Epithelial cell of proximal tubule (primary cell): ENCODE measurements around the gene IGF1R. TPM values are rescaled to one million over a fixed set of nuclear protein-coding genes. Genes with fewer than 3 reads are reported as not detected.

Experiments
- DNase-seq: peaks from one replicate; pipeline ENCODE4 v3.0.0-alpha.2; 2011; ENCODE audit warnings: low read depth
- H3K4me3 ChIP-seq: 2 replicates; pipeline ENCODE4 v1.5.1; 2011; ENCODE audit warnings: low read depth, mild to moderate bottlenecking, low read length
- CTCF ChIP-seq: conservative IDR thresholded peaks from 2 replicates; pipeline ENCODE4 v1.5.1; 2012; ENCODE audit warnings: low read depth, mild to moderate bottlenecking, low read length
- total RNA-seq: library from RNA; depleted of rRNA; stranded (reverse); fragments of >200 nt; gene quantifications from 2 replicates; pipeline ENCODE4 v1.2.3, GENCODE V29; 2015

IGF1R gene
- total RNA-seq, 1 donor from 2014 or later: 14.5 TPM

GRCh38 chr15:98760112-98760826 is 111.9 kb downstream of the IGF1R start:
- DNase-seq: no peak
- TF ChIP-seq CTCF: no peak
- no peak overlapping the region for H3K4me3 ChIP-seq

- no peak for DNase-seq
- no peak for TF ChIP-seq CTCF
- H3K4me3 ChIP-seq: no peak overlapping the region
These were observed 112.6 kb downstream of the IGF1R start for GRCh38 chr15:98760975-98761374.

- DNase-seq: no peak
- no peak overlapping the region for H3K4me3 ChIP-seq
- TF ChIP-seq CTCF: no peak
These were observed 114.8 kb downstream of the IGF1R start for GRCh38 chr15:98763179-98763578.

GRCh38 chr15:98764291-98764690 is 116.0 kb downstream of the IGF1R start:
- no peak for DNase-seq
- H3K4me3 ChIP-seq: no peak overlapping the region
- no peak for TF ChIP-seq CTCF

GRCh38 chr15:98765610-98766009 is 117.3 kb downstream of the IGF1R start:
- no peak for TF ChIP-seq CTCF
- DNase-seq: no peak
- H3K4me3 ChIP-seq: no peak overlapping the region

GRCh38 chr15:98767692-98768091 is 119.4 kb downstream of the IGF1R start:
- no peak for TF ChIP-seq CTCF
- no peak overlapping the region for H3K4me3 ChIP-seq
- no peak for DNase-seq

GRCh38 chr15:98769867-98770266 is 121.5 kb downstream of the IGF1R start:
- H3K4me3 ChIP-seq: no peak overlapping the region
- TF ChIP-seq CTCF: no peak
- DNase-seq: no peak
